Spleen (tissue), 7 donors: ENCODE data around the gene RAMP3.

Source experiments
- POLR2A ChIP-seq, 3 donors: fragments of 450-650 bp; IDR thresholded peaks; one replicate each; pipeline ENCODE4 v1.5.1; 2017; ENCODE audit warnings: antibody characterized with exemption in 3 of 3, mild to moderate bottlenecking in 1 of 3
- POLR2AphosphoS5 ChIP-seq, 3 donors: sonication (generic); formaldehyde crosslinking; IDR thresholded peaks; one replicate each; pipeline ENCODE4 v1.5.1; 2017; ENCODE audit warnings: antibody characterized with exemption in 3 of 3
- TF ChIP-seq, protein P1 (sequence below), 11 experiments: fragments of 200-600 bp in 7 of 11; fragments of 450-650 bp in 4 of 11; sonication (generic) in 4 of 11; IDR thresholded peaks in 8 of 11; conservative IDR thresholded peaks in 3 of 11; 1 replicate in 7 of 11; 2 replicates in 4 of 11; pipeline versions ENCODE4 v1.4.0 to v1.8.0; 2016 to 2021; ENCODE audit warnings: antibody characterized with exemption in 11 of 11, inconsistent platforms in 4 of 11, mild to moderate bottlenecking in 1 of 11
- donor health status: DM: no; HTN: no; CAD: no; lungs with moderate emphysema.
- donor health status: DM: no; HTN: no; CAD: no.
- donor health status: DM: no; HTN: no; CAD: no.

DNA sequence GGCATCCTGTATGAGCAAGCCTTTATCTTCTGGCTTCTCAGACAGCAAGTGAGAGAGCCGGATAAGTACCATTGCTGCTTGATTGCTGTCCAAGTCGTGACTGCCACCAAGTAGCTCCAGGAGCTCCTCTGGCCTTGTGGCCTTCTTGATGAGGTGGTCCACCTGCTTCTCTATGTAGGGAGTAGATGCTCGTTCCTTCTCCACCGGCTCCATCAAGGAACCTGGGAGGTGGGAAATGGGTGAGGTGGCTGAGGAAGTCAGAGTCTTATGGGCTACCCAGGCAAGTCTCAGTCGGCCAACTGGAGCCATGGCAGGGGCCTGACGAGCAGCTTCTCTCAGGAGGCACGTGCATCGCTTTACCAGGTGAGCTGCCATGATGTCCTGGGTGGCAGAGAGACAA lies 48.7 kb upstream of the RAMP3 start:
- TF ChIP-seq, protein P1, sequence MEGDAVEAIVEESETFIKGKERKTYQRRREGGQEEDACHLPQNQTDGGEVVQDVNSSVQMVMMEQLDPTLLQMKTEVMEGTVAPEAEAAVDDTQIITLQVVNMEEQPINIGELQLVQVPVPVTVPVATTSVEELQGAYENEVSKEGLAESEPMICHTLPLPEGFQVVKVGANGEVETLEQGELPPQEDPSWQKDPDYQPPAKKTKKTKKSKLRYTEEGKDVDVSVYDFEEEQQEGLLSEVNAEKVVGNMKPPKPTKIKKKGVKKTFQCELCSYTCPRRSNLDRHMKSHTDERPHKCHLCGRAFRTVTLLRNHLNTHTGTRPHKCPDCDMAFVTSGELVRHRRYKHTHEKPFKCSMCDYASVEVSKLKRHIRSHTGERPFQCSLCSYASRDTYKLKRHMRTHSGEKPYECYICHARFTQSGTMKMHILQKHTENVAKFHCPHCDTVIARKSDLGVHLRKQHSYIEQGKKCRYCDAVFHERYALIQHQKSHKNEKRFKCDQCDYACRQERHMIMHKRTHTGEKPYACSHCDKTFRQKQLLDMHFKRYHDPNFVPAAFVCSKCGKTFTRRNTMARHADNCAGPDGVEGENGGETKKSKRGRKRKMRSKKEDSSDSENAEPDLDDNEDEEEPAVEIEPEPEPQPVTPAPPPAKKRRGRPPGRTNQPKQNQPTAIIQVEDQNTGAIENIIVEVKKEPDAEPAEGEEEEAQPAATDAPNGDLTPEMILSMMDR (IDR thresholded peaks at IDR 0.05 in 8 of 11, conservative IDR thresholded peaks at IDR 0.05 in 3 of 11) = no peak
- TF ChIP-seq POLR2A (IDR thresholded peaks at IDR 0.05) = no peak
- TF ChIP-seq POLR2AphosphoS5 (IDR thresholded peaks at IDR 0.05) = no peak
